ENCODE data around the gene MUC5AC. TPM values are rescaled to one million over a fixed set of nuclear protein-coding genes. Genes with fewer than 3 reads are reported as not detected.

MUC5AC gene
- polyA plus RNA-seq, 1 donor (not counting 4 experiments of a cell fraction or from before 2014, with no cell fraction given): not detected

DNA sequence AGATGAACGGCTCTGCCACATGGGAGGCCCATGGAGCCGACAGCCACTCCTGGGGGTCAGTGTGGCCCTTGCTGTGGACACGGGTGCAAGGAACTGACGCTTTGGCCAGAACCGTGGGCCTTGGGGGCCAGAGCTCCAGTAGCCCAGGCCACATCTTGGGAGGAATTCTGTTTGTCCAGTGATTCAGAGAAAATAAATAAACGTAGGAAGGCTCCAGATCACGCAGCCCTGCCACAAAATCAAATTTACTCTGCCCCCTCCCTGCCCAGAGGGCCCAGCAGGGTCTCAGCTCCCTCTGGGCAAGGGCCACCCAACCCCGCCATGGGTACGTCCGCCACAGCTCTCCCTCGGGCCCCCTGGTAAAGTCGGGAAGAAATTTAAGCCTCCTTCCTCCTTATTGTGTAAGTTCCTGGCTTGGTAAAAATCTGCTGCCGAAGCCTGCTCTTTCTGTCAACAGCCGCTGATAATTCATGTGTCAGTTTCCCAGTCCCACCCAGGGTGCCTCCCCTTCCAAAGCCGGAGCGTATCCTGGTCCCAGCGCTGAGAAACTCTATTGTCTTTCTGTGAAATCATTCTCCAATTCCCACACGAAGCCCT is 6.9 kb upstream of the MUC5AC start:
- H3K9ac ChIP-seq (ENCODE audit: control insufficient read depth, extremely low read depth, insufficient read depth, low read length): no peak overlapping the region
- no peaks in the 10 kb centered on the region for H3K4me1 ChIP-seq (ENCODE audit: control insufficient read depth, extremely low read depth, insufficient read depth, low read length)
- H2AFZ ChIP-seq (ENCODE audit: control insufficient read depth, low read length): no peak overlapping the region
- no peaks in the 10 kb centered on the region for H3K79me2 ChIP-seq (ENCODE audit: control insufficient read depth, insufficient read depth, low read length)
- FAIRE-seq (no peak), DNase-seq (ENCODE audit: low read depth, low spot score) (no peak)
- H3K27me3 ChIP-seq (ENCODE audit: control insufficient read depth, extremely low read depth, insufficient read depth, low read length): no peaks in the 10 kb centered on the region
- H3K9me1 ChIP-seq (ENCODE audit: control insufficient read depth, extremely low read depth, insufficient read depth, low read length): no peaks in the 10 kb centered on the region
- dilution Hi-C loops (cut with MboI; ENCODE audit: extremely low pct_ligation_motif_present, low sequenced_read_pairs): no loop called here
- no peaks in the 10 kb centered on the region for H3K36me3 ChIP-seq (ENCODE audit: control insufficient read depth in 2 of 2, extremely low read depth in 1 of 2, insufficient read depth in 2 of 2, low read length in 2 of 2)
- H3K4me3 ChIP-seq (ENCODE audit: control insufficient read depth in 2 of 3, extremely low read depth in 1 of 3, insufficient read depth in 2 of 3, low read depth in 1 of 3, low read length in 3 of 3): no peak overlapping the region
- H4K20me1 ChIP-seq (ENCODE audit: control insufficient read depth, extremely low read depth, insufficient read depth, low read length): no peaks in the 10 kb centered on the region
- TF ChIP-seq, protein P1, sequence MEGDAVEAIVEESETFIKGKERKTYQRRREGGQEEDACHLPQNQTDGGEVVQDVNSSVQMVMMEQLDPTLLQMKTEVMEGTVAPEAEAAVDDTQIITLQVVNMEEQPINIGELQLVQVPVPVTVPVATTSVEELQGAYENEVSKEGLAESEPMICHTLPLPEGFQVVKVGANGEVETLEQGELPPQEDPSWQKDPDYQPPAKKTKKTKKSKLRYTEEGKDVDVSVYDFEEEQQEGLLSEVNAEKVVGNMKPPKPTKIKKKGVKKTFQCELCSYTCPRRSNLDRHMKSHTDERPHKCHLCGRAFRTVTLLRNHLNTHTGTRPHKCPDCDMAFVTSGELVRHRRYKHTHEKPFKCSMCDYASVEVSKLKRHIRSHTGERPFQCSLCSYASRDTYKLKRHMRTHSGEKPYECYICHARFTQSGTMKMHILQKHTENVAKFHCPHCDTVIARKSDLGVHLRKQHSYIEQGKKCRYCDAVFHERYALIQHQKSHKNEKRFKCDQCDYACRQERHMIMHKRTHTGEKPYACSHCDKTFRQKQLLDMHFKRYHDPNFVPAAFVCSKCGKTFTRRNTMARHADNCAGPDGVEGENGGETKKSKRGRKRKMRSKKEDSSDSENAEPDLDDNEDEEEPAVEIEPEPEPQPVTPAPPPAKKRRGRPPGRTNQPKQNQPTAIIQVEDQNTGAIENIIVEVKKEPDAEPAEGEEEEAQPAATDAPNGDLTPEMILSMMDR (optimal IDR thresholded peaks at IDR 0.05 in 1 of 3, IDR thresholded peaks at IDR 0.05 in 1 of 3, conservative IDR thresholded peaks at IDR 0.05 in 1 of 3; ENCODE audit: extremely low read depth in 1 of 3, insufficient read depth in 2 of 3, low read length in 3 of 3): no peak
- TF ChIP-seq EZH2 (IDR thresholded peaks at IDR 0.05; ENCODE audit: low read length): no peak
- no peak overlapping the region for H3K27ac ChIP-seq (ENCODE audit: control insufficient read depth, insufficient read depth, low read length)
- no peak overlapping the region for H3K4me2 ChIP-seq (ENCODE audit: control insufficient read depth, extremely low read depth, insufficient read depth, low read depth, low read length)
- H3K9me3 ChIP-seq (ENCODE audit: control insufficient read depth, low read depth, low read length): peaks cover 6% of the 10 kb centered on the region

DNA sequence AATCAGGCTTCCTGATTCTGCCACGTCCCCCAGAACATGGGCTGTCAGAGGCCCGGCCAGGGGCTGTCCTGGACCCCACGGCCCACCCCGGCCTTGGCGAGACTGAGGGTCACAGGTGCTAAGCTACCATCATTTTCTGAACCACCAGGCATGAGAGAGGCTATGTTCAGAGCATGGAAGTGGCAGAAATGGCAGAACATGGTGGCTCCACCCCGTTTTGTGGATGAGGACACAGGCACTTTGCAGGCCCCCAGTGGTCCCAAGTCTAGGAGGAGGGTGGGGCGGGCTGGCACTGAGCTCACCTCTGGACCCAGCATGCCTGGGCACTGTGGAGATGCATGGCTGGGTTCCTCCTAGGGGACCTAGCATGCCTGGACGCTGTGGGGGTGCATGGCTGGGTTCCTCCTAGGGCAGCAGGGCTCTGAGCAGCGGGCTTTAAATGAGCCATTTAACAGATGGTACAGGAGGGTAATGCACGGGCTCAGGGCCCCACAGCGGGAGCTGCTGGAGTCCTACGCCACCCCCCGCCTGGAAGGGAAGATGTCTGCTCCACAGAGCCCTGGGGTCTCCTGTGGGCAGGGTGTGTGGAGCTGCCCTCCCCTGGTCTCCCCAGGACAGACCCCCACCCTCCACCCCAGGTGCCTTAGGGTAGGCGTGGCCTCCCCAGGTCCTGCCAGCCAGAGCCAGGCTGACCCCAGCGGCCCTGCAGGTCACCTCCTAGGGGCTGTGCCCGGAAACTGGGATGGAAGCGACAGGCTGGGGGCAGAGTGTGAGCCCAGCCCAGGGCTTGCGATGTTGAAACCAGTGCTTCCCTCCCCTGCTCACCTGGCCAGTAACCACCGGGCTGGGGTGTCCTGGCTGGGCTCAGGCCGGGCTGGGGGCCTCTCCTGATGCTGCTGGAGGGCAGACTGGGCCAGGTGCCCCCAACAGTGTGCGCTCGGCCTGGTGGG is 6.1 kb upstream of the MUC5AC start:
- Histone ChIP-seq H3K4me1 (ENCODE audit: control insufficient read depth, extremely low read depth, insufficient read depth, low read length) (no peaks in the 10 kb centered on the region), H3K79me2 (ENCODE audit: control insufficient read depth, insufficient read depth, low read length) (no peaks in the 10 kb centered on the region), H3K4me3 (ENCODE audit: control insufficient read depth in 2 of 3, extremely low read depth in 1 of 3, insufficient read depth in 2 of 3, low read depth in 1 of 3, low read length in 3 of 3) (no peak overlapping the region), H3K27ac (ENCODE audit: control insufficient read depth, insufficient read depth, low read length) (no peak overlapping the region), H3K4me2 (ENCODE audit: control insufficient read depth, extremely low read depth, insufficient read depth, low read depth, low read length) (no peak overlapping the region), H3K27me3 (ENCODE audit: control insufficient read depth, extremely low read depth, insufficient read depth, low read length) (no peaks in the 10 kb centered on the region), H3K9ac (ENCODE audit: control insufficient read depth, extremely low read depth, insufficient read depth, low read length) (no peak overlapping the region), H3K9me3 (ENCODE audit: control insufficient read depth, low read depth, low read length) (peaks cover 6% of the 10 kb centered on the region), H3K9me1 (ENCODE audit: control insufficient read depth, extremely low read depth, insufficient read depth, low read length) (no peaks in the 10 kb centered on the region), H4K20me1 (ENCODE audit: control insufficient read depth, extremely low read depth, insufficient read depth, low read length) (no peaks in the 10 kb centered on the region), H2AFZ (ENCODE audit: control insufficient read depth, low read length) (no peak overlapping the region), H3K36me3 (ENCODE audit: control insufficient read depth in 2 of 2, extremely low read depth in 1 of 2, insufficient read depth in 2 of 2, low read length in 2 of 2) (no peaks in the 10 kb centered on the region)
- TF ChIP-seq EZH2 (IDR thresholded peaks at IDR 0.05; ENCODE audit: low read length): no peak
- TF ChIP-seq, protein P1 (optimal IDR thresholded peaks at IDR 0.05 in 1 of 3, IDR thresholded peaks at IDR 0.05 in 1 of 3, conservative IDR thresholded peaks at IDR 0.05 in 1 of 3; ENCODE audit: extremely low read depth in 1 of 3, insufficient read depth in 2 of 3, low read length in 3 of 3): no peak
- dilution Hi-C loops (cut with MboI; ENCODE audit: extremely low pct_ligation_motif_present, low sequenced_read_pairs): no loop called here
- DNase-seq (ENCODE audit: low read depth, low spot score): no peak
- no peak for FAIRE-seq
